K562 (cell line): ENCODE results near the gene TCEANC2. TPM values are rescaled to one million over a fixed set of nuclear protein-coding genes. Genes with fewer than 3 reads are reported as not detected.
"Not testable (repeated sequence)": the region's sequence is repeated elsewhere in the genome, so short reads cannot be mapped to it uniquely, and the experiment has no call there.

Experiments
- ATAC-seq: fragments of 200-7000 bp; cut with Tn5 transposase; 3 replicates; pipeline ENCODE4 v1.9.1; 2020; ENCODE audit warnings: moderate library complexity
- BruUV-seq: library from RNA; stranded (reverse); fragments of 400-500 nt; replicated peaks from 2 replicates; lab custom pipeline; 2021; lab: Mats Ljungman, UMichigan
- CTCF ChIA-PET: fragments of 300-600 bp; formaldehyde crosslinking; extraction: SDS; loops from one replicate; lab custom pipeline; 2021; ENCODE audit warnings: low intra/inter-chr PET ratio; lab: Yijun Ruan, JAX
- POLR2A ChIA-PET: fragments of 300-600, 350-650 bp; sonication (Branson Sonifier 250); formaldehyde crosslinking; extraction: SDS; loops from one replicate; lab custom pipeline; 2021; ENCODE audit warnings: antibody characterized with exemption, inconsistent platforms; lab: Yijun Ruan, JAX
- DNase-seq, 4 experiments: peaks; one replicate each; pipeline versions ENCODE4 v3.0.0 to v3.0.0-alpha.2; 2011 to 2018; ENCODE audit warnings: low spot score in 3 of 4, mixed read lengths in 3 of 4; ENCODE audit errors: extremely low read depth in 1 of 4
- FAIRE-seq: peaks from 2 replicates; lab custom pipeline; 2011; peaks lifted over from hg19 to GRCh38; lab: Jason Lieb, UNC
- H2AFZ ChIP-seq: 2 replicates; pipeline ENCODE4 v1.6.0; 2011; ENCODE audit warnings: low read depth, low read length, control low read depth, inconsistent platforms
- H3K27ac ChIP-seq: fragments of 200-600 bp; 3 replicates; pipeline ENCODE4 v1.8.0; 2011; ENCODE audit warnings: low read depth, mild to moderate bottlenecking, control low read depth, inconsistent platforms, low read length, moderate library complexity, mixed read lengths; ENCODE audit errors: extremely low read depth
- H3K27me3 ChIP-seq, 2 experiments: fragments of 300-600 bp in 1 of 2; 2 replicates in 1 of 2; 3 replicates in 1 of 2; pipeline versions ENCODE4 v1.6.0 to v1.8.0; 2011; ENCODE audit warnings: inconsistent platforms in 2 of 2, low read length in 2 of 2, mild to moderate bottlenecking in 1 of 2, mixed read lengths in 1 of 2, moderate library complexity in 1 of 2; ENCODE audit not compliant: control insufficient read depth in 2 of 2, insufficient read depth in 2 of 2
- H3K36me3 ChIP-seq: fragments of 300-600 bp; 3 replicates; pipeline ENCODE4 v1.8.0; 2011; ENCODE audit warnings: mild to moderate bottlenecking, low read length, inconsistent platforms; ENCODE audit not compliant: control insufficient read depth, insufficient read depth
- H3K4me1 ChIP-seq, 2 experiments: fragments of 200-600 bp in 1 of 2; replicated peaks in 1 of 2; 2 replicates in 1 of 2; 3 replicates in 1 of 2; pipeline versions ENCODE4 v1.5.1 to v1.8.0; 2011; ENCODE audit warnings: inconsistent platforms in 2 of 2, low read length in 2 of 2, mild to moderate bottlenecking in 1 of 2, mixed read lengths in 1 of 2, moderate library complexity in 1 of 2; ENCODE audit not compliant: control insufficient read depth in 2 of 2, insufficient read depth in 2 of 2
- H3K4me2 ChIP-seq: 2 replicates; pipeline ENCODE4 v1.6.1; 2011; ENCODE audit warnings: low read length, control low read depth, inconsistent platforms, mixed read lengths; ENCODE audit not compliant: insufficient read depth
- H3K4me3 ChIP-seq: fragments of 200-600 bp; sonication (generic), shearing (Covaris generic); 2 replicates; pipeline ENCODE4 v1.5.1; 2016; ENCODE audit warnings: control low read depth, inconsistent platforms
- H3K79me2 ChIP-seq: fragments of 200-600 bp; 3 replicates; pipeline ENCODE4 v1.8.0; 2011; ENCODE audit warnings: low read length, inconsistent platforms; ENCODE audit not compliant: control insufficient read depth, insufficient read depth
- H3K9ac ChIP-seq, 2 experiments: 2 replicates each; pipeline versions ENCODE4 v1.6.0 to v1.6.1; 2011; ENCODE audit warnings: low read depth in 2 of 2, low read length in 2 of 2, control low read depth in 1 of 2, inconsistent platforms in 1 of 2, mild to moderate bottlenecking in 1 of 2, mixed read lengths in 1 of 2; ENCODE audit not compliant: insufficient read depth in 1 of 2
- H3K9me1 ChIP-seq: one replicate; pipeline ENCODE4 v1.6.0; 2011; ENCODE audit warnings: inconsistent platforms, mild to moderate bottlenecking, low read length, moderate library complexity; ENCODE audit not compliant: control insufficient read depth, insufficient read depth
- H3K9me3 ChIP-seq: replicated peaks from 2 replicates; pipeline ENCODE4 v1.5.1; 2011; ENCODE audit warnings: low read depth, low read length, inconsistent platforms; ENCODE audit not compliant: control insufficient read depth, insufficient read depth
- H4K20me1 ChIP-seq: replicated peaks from 2 replicates; pipeline ENCODE4 v1.6.1; 2011; ENCODE audit warnings: low read length, inconsistent platforms, mixed read lengths; ENCODE audit not compliant: control insufficient read depth, insufficient read depth
- GATAD2B ChIP-seq: fragments of 450-650 bp; IDR thresholded peaks from 2 replicates; pipeline ENCODE4 v1.6.1; 2017; ENCODE audit warnings: mild to moderate bottlenecking, borderline replicate concordance
- HDAC3 ChIP-seq: fragments of 450-650 bp; IDR thresholded peaks from 2 replicates; pipeline ENCODE4 v1.6.1; 2018; ENCODE audit warnings: borderline replicate concordance, mild to moderate bottlenecking, moderate library complexity; ENCODE audit not compliant: partially characterized antibody
- MBD2 ChIP-seq: sonication (generic); IDR thresholded peaks from 2 replicates; pipeline ENCODE4 v1.6.1; 2016; ENCODE audit warnings: low read depth, borderline replicate concordance
- NCOA1 ChIP-seq: fragments of 450-650 bp; IDR thresholded peaks from 2 replicates; pipeline ENCODE4 v1.6.1; 2016; ENCODE audit warnings: low read depth
- NFYB ChIP-seq: IDR thresholded peaks from 2 replicates; pipeline ENCODE4 v1.6.1; 2011; ENCODE audit warnings: mild to moderate bottlenecking, moderate library complexity; ENCODE audit not compliant: insufficient read length; ENCODE audit errors: extremely low read depth
- WGBS: fragments of 100-300 bp; shearing (Covaris generic); methylation state at CpG from one replicate; pipeline ENCODE4 v1.1.6; 2016; ENCODE audit warnings: low coverage, mixed read lengths; ENCODE audit not compliant: insufficient coverage; ENCODE audit errors: missing lambda C conversion rate; 5-methylcytosine and 5-hydroxymethylcytosine counted together
- in situ Hi-C: fragments of 300-500 bp; cut with MboI; formaldehyde crosslinking; loops from 4 replicates; pipeline ENCODE4 v1.15.0; 2018; ENCODE audit warnings: inconsistent platforms, mixed read lengths
- intact Hi-C: fragments of 100-400 bp; cut with micrococcal nuclease; formaldehyde crosslinking; loops from 2 replicates; pipeline ENCODE4 v1.14.2; 2022
- polyA plus RNA-seq, 8 experiments: library from polyadenylated mRNA; depleted of rRNA in 4 of 8; stranded (reverse) in 5 of 8; unstranded in 3 of 8; fragments of >200 nt; fragmentation: Nextera tagmentation in 2 of 8; fragmentation: Illumina TruSeq in 1 of 8; extraction: Ambion mirVana in 2 of 8; extraction: Trizol in 1 of 8; gene quantifications; 2 replicates each; pipeline versions ENCODE4 v1.2.1 to v1.2.3, GENCODE V29; 2011 to 2014; ENCODE audit warnings: inconsistent platforms in 1 of 8, missing spikeins in 1 of 8
- total RNA-seq, 7 experiments: library from RNA; depleted of rRNA in 6 of 7; stranded (reverse); fragments of >200 nt in 6 of 7; fragmentation: Illumina TruSeq in 2 of 7; extraction: Trizol in 2 of 7; gene quantifications; 2 replicates each; pipeline versions ENCODE4 v1.2.1 to v1.2.3, GENCODE V29; 2011 to 2021; ENCODE audit warnings: low replicate concordance in 1 of 7

TCEANC2 gene
- total and polyA plus RNA-seq, 9 of the 15 experiments (the other 6 are each of a cell fraction or from before 2014, with no cell fraction given), result 3.3 to 10.2 (median 7.0) TPM

GRCh38 chr1:54003750-54004480 lies 49.5 kb upstream of the TCEANC2 start:
- DNase-seq, result peak in 1 of 4 experiments; percentile 1
- not testable (repeated sequence) for H3K9ac ChIP-seq, H3K9me1 ChIP-seq, H4K20me1 ChIP-seq, FAIRE-seq, H3K4me2 ChIP-seq, H3K27ac ChIP-seq, H3K79me2 ChIP-seq, H3K36me3 ChIP-seq
- POLR2A ChIA-PET, result interaction anchor here (0.7 kb wide), 1 partner anchor 13 kb away, joined by 3 read pairs; no protein-coding TSS in a partner anchor
- peak; percentile 58 for TF ChIP-seq NFYB
- TF ChIP-seq, all 486 proteins: peak for 1; not testable (repeated sequence) for 485
- ATAC-seq, BruUV-seq, H3K4me3 ChIP-seq, CTCF ChIA-PET, H3K9me3 ChIP-seq, H3K4me1 ChIP-seq, in situ Hi-C loops, intact Hi-C loops, H2AFZ ChIP-seq: not testable (repeated sequence)
- H3K27me3 ChIP-seq, result peaks cover 21 to 45% of the 10 kb centered on the region in 2 experiments; a peak in 4 of 5 replicates
- 56% methylated on average over 19 of the region's 19 CpGs for WGBS

DNA sequence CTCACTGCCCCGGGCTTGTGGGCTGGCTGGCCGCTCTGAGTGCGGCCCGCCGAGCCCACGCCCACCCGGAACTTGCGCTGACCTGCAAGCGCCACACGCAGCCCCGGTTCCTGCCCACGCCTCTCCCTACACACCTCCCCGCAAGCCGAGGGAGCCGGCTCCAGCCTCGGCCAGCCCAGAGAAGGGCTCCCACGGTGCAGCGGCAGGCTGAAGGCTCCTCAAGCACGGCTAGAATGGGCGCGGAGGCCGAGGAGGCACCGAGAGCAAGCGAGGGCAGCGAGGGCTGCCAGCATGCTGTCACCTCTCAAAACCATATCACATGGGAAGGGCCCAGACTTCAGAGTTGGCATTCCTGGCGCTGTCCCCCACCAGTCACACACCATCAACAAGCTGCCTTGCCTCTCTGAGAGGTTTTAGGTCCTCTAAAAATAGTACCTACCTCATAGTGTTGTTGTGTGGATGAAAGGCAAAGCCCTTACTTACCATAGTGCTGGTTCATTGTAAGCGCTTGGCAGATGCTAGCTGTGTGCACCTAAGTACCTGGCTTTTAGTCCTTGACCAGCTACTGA lies 48.8 kb upstream of the TCEANC2 start:
- no peaks in the 10 kb centered on the region for H3K79me2 ChIP-seq
- no peak overlapping the region for H3K4me3 ChIP-seq
- H3K9me3 ChIP-seq, result peaks cover 7% of the 10 kb centered on the region; the same call in 1 of the 2 replicates
- no peaks in the 10 kb centered on the region for H3K9me1 ChIP-seq
- DNase-seq (no peak), ATAC-seq (no peak), FAIRE-seq (no peak)
- CTCF ChIA-PET, result no interaction called here
- TF ChIP-seq MBD2, result no peak
- TF ChIP-seq NCOA1, result no peak
- TF ChIP-seq HDAC3, result no peak
- no peak for TF ChIP-seq GATAD2B
- H3K36me3 ChIP-seq, result no peaks in the 10 kb centered on the region
- H3K9ac ChIP-seq, result no peak overlapping the region
- WGBS, result 43% methylated on average over 26 of the region's 27 CpGs
- H4K20me1 ChIP-seq, result no peaks in the 10 kb centered on the region
- peaks cover 27 to 51% of the 10 kb centered on the region in 2 experiments for H3K27me3 ChIP-seq
- H2AFZ ChIP-seq, result no peak overlapping the region
- POLR2A ChIA-PET, result interaction anchor here (0.7 kb wide), 1 partner anchor 13 kb away, joined by 3 read pairs; no protein-coding TSS in a partner anchor
- H3K27ac ChIP-seq, result no peak overlapping the region
- intact Hi-C loops (no loop called here), in situ Hi-C loops (no loop called here)
- no peak overlapping the region for H3K4me2 ChIP-seq
- no TSS peak for BruUV-seq
- H3K4me1 ChIP-seq, result peaks cover 0 to 4% of the 10 kb centered on the region in 2 experiments; a peak in 1 of 5 replicates
